GM19023 (cell line): ENCODE data around the gene VCAM1.
A peak's percentile ranks its signal among the peaks of the same experiment; 100 is the strongest.
"Not testable (repeated sequence)": the region's sequence is repeated elsewhere in the genome, so short reads cannot be mapped to it uniquely, and the experiment has no call there.

Source experiments
- ATAC-seq: cut with Tn5 transposase; IDR thresholded peaks from one replicate; pipeline ENCODE4 v1.9.1; 2021; ENCODE audit warnings: mild to moderate bottlenecking, moderate library complexity; ENCODE audit not compliant: unreplicated experiment

The VCAM1 gene, protein sequence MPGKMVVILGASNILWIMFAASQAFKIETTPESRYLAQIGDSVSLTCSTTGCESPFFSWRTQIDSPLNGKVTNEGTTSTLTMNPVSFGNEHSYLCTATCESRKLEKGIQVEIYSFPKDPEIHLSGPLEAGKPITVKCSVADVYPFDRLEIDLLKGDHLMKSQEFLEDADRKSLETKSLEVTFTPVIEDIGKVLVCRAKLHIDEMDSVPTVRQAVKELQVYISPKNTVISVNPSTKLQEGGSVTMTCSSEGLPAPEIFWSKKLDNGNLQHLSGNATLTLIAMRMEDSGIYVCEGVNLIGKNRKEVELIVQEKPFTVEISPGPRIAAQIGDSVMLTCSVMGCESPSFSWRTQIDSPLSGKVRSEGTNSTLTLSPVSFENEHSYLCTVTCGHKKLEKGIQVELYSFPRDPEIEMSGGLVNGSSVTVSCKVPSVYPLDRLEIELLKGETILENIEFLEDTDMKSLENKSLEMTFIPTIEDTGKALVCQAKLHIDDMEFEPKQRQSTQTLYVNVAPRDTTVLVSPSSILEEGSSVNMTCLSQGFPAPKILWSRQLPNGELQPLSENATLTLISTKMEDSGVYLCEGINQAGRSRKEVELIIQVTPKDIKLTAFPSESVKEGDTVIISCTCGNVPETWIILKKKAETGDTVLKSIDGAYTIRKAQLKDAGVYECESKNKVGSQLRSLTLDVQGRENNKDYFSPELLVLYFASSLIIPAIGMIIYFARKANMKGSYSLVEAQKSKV

DNA sequence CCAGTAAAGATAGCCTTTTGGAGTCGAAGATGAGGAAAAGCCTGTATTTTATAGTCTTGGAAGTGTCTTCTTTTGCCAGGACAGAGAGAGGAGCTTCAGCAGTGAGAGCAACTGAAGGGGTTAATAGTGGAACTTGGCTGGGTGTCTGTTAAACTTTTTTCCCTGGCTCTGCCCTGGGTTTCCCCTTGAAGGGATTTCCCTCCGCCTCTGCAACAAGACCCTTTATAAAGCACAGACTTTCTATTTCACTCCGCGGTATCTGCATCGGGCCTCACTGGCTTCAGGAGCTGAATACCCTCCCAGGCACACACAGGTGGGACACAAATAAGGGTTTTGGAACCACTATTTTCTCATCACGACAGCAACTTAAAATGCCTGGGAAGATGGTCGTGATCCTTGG is at the start of gene VCAM1:
Gene VCAM1, plus strand, starts transcription at position 253 of the 400 bp plus-strand sequence. Its CDS starts 119 bp downstream, at position 372.
- peak; percentile 73 for ATAC-seq

DNA sequence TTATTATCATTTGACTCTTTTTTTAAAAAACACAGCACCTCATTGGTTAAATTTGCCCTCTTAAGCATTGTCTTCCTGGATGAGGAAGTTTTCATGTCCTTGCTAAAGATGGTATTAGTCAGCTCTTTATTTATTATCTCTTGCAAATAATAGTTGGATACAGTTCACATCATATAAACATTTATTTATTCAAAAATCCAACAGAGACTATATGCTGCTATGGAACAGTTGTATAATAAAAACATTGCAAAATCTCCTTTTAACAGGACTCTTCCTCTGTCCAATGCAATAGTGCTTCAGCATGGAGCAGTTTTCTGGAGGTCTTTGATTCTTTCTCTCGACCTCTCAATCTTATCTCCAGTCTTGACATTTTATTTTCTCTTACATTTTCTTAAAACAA is 49.5 kb upstream of the VCAM1 start:
- ATAC-seq, result no peak

DNA sequence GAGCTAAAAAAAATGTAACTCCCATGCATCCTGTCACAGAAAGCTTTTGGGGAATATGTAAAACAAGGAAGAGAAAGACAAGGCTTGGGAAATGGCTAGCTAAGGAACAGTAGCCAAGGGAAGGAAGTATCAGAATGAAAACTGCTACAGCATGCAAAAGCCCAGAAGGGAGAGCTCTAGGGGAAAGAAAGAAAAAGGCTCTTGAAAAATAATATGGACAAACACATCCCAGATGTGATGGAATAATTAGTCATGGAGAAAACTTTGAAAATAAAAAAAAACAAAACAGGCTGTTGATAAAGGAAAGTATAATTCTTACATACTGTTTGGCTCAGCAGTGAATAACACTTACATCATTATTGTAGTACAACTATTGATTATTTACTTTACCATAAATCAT is 47.9 kb upstream of the VCAM1 start:
- ATAC-seq, result no peak

DNA sequence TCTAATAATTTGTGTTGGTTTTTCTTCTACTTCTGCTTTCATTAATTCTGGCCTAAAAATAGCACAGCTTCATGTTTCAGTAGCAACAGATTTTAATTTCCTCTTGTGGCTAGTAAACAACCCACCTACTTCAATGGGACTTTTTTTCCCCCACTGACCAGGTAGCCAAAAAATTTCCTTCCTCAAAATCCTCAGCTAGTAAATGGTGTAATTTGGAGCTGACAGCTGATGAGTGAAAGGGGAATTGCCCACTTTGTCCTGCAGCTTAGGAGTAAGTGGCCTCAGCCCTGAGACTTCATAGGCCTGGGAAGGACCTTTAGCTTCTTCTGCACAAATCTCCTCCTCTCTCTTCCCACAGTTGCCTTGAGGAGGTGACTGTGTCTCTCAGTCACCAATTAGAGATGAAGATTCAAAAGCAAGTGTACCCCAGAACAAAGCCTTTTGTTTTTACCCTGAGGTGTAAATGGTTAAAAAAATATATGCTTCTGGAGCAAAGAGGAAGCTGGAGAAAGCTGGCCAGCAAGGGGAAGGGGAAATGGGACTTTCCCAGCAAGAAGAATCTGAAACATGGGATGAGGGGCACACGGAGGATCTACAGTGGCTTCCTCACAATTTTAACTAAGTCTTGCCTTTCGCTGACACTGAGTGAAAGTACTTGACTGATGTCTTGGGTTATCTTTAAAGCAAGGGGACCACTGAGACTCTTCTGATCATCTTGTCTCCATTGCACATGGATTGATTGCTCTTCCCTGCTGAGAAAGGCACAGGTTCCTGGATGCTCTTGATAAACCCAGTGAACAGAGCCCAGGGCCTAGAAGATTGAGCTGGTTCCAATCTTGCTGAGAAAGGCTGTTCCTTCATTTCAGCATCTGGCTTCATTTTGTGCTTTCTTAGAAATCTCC is 35.8 kb upstream of the VCAM1 start:
- no peak for ATAC-seq

DNA sequence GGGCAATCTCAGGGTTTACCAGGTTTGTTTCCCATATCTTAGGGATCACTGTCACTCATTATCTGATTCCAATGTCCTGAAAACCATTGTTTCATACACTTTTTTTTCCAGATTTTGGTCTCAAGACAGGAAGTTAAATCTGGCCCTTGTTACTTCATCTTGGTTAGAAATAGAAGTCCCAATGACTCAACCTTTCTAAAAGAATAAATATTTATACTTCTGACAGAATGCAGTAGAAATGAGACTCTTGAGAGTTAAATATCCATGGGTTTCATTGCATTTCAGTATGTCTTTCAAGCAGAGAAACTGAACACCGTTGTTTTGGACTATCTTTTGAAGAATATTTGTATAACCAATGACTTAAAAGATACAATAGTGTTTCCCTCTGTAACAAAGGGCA is 19.8 kb upstream of the VCAM1 start:
- ATAC-seq, result no peak

DNA sequence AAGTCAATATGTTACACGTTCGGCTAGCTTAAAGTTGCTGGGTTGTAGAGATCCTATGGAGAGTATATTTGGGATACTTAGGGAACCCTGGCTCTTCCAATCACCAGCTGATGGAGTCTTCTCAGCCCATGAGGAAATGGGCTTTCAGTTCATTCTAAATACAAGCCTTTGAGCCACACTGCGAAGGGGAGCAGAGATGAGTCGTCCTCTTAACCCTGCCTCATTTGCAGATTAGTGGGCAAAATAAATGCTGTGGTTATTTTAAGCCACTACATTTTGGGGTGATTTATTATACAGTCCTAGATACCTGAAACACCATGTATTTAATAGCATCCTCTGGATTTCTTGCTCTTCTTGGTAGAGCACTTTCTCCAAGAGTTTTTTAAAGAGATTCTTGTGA is 19.0 kb upstream of the VCAM1 start:
- no peak for ATAC-seq

DNA sequence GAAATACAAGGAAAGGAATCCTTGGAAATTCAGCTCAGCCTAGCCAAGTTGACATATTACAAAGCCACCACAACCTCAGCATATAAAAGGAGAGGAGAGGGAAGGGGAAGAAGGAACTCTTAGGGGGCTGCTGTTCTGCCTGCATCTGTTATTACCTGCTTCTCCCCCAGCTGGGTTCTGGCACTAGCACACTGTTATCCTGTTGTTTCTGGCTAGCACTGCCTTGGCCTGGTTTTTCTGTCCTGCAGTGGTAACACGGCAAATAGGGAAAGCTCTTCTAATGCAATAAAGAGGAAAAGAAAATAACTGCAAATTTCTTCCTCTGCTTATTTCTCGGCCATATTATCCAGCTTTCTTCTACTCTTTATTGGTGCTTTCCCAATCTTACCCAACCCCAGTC is 16.5 kb upstream of the VCAM1 start:
- no peak for ATAC-seq

DNA sequence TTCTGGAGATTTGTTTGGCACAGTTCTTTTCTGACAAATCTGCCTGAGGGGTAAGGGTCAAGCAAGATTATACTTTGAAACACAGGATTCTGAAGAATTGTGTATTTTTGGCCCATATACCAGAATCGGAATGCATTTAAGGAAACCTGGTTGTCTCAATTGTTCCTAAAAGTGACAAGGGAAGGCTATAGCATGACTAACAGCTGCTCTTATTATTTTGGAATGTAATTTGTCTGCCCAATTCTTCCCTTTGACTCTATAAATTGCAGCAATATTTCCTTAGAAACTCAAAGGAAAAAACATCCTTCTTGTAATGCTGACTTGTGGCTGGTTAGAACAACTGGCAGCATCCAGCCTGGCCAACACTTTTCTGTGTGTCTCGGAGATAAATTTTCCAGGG is 15.8 kb upstream of the VCAM1 start:
- ATAC-seq, result no peak

DNA sequence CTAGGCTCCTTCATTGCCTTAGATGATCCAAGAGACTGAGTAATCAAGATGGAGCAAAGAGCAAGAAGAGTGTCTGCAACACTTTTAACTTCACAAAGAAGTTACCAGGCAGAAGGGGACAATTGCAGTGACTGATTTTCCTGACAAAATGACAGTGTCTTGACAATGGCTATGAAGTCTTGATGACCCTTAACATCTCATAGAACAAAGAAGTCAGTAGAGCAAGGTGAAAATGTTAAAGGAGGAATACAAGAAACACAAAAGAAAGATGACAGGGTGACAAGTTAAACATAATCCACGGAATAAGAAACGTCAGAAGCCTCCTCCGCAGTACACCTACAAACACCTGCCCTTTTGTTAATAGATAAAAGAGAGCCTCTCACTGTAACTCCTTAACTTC is 15.1 kb upstream of the VCAM1 start:
- ATAC-seq, result no peak

DNA sequence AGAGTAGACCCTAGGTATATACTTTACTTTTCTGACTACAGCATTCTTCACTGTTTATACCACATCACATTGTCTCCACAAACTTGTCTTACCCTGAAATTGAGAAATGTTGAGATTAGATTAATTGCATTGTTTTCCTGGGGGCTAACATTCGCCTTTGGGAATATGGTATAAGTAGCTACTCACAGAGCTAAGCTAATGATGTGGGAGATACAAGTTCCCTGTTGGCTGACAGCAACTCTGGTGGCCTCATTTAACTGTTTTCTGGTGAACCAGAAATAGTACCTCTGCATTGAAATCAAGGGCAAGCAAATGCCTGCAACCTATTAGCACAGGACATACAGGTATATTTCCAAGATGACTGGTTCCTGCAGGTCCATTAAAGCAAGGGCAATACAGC is 13.2 kb upstream of the VCAM1 start:
- ATAC-seq, result no peak

DNA sequence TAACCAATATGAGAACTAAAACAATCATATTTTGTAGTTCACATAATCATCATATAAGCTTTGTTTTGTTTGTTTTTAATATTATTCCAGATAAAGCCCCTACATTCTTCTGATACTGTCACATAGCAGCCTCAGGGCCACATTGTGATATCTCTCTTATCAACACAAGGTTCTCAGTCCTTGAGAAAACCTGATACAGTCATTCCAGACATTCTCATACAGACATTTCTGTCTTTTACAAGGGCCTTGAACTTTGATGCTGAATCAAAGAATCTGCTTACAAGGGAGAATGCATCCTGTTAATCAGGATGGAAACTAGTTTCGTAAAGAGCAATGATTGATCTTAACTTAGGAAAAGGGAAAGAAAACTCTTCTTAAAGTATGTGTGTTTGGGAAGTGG is 12.7 kb upstream of the VCAM1 start:
- ATAC-seq, result no peak

DNA sequence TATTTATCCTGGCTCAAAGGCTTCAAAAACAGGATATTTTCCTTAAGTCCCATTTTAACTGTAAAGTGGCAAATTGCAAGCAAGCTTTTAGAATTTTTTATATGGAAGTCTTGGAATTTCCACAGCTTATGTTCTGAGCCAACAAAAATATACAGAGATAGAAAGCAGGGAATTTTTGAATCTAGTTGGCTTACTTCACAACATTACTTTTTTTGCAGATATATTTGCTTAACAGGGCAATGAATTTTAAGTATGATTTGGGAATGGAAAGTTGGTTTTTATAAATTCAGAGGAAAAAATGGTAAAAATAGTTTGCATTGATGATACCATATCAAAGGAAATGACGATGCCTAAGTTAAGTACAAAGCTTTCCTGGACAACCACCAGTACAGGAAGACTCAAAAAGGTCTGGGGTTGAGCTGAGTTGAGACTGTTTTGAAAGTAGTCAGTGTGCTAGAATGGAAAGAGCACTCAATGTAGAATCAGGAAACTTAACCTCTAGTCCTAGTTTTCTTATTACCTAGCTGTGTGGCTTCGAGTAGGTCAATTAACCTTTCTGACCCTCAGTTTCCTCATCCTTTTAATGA is 11.0 kb upstream of the VCAM1 start:
- ATAC-seq, result no peak

DNA sequence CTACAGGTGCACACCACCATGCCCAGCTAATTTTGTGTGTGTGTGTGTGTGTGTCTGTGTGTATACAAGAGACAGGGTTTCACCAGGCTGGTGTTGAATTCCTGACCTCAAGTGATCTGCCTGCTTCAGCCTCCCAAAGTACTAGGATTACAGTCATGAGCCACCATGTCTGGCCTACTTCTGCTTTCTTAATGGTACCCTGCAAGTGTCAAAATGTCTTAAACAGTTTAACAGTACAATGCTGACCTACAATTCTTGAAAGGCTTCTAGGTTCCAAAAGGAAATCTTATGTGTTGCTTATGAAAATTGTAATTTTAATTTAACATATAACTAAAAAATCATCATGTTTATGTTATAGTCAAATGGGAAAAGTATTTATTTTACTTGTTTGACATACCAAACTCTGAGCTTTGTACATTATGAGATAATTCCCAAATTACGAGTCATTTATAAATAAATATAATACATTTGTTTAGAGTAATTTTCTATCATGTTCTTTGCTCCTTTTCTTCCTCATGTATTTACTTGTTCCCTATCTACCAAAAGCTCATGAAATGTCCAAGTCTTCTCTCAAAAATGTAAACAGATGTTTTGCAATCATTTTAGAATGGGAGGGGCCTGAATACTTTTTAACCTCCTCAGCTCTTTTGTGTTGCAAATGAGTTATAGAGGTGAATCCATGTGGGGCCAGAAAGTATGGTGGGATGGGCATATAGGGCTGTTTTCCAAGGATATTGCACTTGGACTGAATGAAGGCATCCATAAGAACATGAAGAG is 8.4 kb upstream of the VCAM1 start:
- no peak for ATAC-seq

DNA sequence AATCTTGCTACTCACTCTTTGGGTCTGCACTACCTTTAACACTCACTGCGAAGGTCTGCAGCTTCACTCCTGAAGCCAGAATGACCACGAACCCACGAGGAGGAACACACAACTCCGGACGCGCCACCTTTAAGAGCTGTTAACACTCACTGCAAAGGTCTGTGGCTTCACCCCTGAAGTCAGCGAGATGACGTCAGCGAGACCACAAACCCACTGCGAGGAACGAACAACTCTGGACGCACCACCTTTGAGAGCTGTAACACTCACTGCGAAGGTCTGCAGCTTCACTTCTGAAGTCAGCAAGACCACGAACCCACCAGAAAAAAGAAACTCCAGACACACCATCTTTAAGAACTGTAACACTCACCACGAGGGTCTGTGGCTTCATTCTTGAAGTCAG is 6.5 kb upstream of the VCAM1 start:
- ATAC-seq, result not testable (repeated sequence)

DNA sequence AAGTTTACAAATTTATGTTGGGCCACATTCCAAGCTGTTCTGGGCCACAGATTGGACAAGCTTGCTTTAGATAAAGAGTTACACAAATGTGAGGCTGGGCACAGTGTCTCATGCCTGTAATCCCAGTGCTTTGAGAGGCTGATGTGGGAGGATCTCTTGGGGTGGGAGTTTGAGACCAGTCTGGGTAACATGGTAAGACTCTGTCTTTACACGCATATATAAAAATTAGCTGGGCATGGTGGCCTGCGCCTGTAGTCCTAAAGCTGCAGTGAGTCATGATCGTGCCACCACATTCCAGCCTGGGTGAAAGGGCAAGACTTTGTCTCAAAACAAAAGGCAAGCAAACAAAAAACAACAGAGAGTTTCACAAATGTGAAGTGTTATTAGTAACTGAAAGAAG is 5.9 kb upstream of the VCAM1 start:
- no peak for ATAC-seq

DNA sequence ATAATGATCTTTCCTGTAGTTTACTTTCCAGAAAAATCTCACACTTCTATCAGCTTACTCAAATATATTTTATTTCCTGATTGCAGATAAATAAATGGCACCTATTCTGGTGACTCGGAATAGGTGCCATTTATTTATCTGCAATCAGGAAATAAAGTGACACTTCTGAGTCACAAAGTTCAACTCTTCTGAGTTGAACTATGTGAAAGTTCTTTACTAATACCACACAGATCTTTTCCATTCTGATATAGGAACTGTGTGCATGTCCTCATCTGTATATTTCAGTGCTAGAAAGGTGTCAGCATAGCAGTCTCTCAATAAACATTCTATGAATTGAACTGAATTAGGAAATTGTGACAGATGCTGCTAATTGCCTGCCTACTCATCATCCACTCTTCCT is 4.9 kb upstream of the VCAM1 start:
- ATAC-seq, result no peak

DNA sequence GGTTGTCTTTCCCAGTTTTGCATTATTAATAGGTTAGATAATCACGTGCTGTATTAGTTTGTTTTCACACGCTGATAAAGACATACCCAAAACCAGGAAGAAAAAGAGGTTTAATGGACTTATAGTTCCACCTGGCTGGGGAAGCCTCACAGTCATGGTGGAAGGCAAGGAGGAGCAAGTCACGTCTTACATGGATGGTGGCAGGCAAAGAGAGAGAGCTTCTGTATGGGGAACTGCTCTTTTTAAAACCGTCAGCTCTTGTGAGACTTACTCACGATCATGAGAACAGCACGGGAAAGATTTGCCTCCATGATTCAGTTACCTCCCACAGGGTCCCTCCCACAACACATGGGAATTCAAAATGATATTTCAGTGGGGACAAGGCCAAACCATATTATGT is 2.3 kb upstream of the VCAM1 start:
- ATAC-seq, result no peak

DNA sequence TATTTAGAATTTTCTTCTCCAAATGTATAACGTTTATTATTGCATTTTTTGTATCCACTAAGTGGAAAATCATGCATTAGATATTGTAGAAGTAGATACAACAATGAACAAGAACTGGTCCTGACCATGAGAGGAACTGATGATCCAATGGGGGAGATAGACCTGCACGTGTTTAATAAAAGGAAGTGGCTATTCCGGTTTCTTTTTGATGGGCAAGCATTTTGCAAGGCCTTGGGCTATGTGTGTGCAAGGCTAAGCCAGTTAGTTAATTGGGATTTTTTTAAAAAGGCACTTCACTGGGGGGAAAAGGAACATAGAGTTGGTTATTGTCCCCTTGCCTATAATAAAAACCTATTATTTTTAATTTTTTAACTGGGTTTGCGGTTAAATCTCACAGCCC is 961 bp upstream of the VCAM1 start:
- ATAC-seq, result no peak

DNA sequence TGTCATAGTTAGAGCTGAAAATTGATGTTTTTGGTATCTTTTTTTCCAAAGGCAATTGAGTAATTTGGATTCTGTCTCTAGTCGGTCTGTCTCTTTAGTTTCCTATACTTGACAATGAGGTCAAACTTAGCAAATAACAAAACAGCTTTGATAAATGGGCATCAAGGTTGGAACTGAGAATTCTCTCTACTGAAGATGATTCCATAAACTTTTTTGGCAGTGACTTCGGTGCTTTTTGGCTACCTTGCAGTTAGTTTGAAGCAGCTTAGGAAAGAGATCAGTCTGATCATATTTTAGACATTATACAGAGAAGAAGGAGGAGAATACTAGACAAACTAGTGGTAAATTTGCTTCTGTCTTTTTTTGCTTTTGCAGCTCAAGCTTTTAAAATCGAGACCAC is 559 bp downstream of the VCAM1 start:
- ATAC-seq, result no peak

DNA sequence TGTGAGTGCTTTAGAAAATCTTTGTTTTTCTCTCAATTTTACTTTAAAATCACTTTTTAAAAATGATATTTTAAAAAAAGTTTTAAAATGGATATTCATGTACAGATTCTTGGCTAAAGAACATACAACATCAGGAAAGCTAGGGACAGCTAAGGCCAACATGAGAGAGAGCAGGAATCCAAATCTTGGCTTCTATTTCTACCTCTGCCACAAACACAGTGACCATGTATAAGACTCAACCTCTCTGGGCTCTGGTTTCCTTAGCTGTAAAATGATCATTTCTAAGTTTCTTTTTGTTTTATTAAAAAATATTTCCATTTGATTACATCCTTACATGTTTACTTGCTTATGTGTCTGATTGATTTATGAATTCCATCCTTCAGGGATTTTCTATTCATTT is 1.2 kb downstream of the VCAM1 start:
- ATAC-seq, result no peak
